H1 (cell line): ENCODE measurements around the gene CPE. TPM values are rescaled to one million over a fixed set of nuclear protein-coding genes. Genes with fewer than 3 reads are reported as not detected.

ENCODE experiments used
- ATF2 ChIP-seq: IDR thresholded peaks from 2 replicates; pipeline ENCODE4 v1.6.1; 2012; ENCODE audit warnings: low read length, inconsistent platforms
- CTBP2 ChIP-seq: IDR thresholded peaks from 2 replicates; pipeline ENCODE4 v1.7.0; 2011; ENCODE audit warnings: borderline replicate concordance, mild to moderate bottlenecking, moderate library complexity, mixed read lengths, low read length; ENCODE audit not compliant: insufficient read depth, insufficient read length
- POLR2AphosphoS5 ChIP-seq: IDR thresholded peaks from 2 replicates; pipeline ENCODE4 v1.6.1; 2011; ENCODE audit warnings: low read depth, low read length
- SP1 ChIP-seq: IDR thresholded peaks from 2 replicates; pipeline ENCODE4 v1.6.1; 2011; ENCODE audit warnings: low read depth, low read length
- polyA plus RNA-seq, 7 experiments: library from polyadenylated mRNA; depleted of rRNA in 3 of 7; stranded (reverse) in 5 of 7; unstranded in 2 of 7; fragments of >200 nt in 5 of 7; fragments of 200-250 nt in 2 of 7; gene quantifications; 1 replicate in 5 of 7; 2 replicates in 1 of 7; 4 replicates in 1 of 7; pipeline versions ENCODE4 v1.2.1 to v1.2.3, GENCODE V29; 2011 to 2013; ENCODE audit warnings: missing spikeins in 2 of 7, mixed read lengths in 2 of 7
- total RNA-seq: library from RNA; stranded (reverse); fragmentation: NEBNext Ultra II Directional; extraction: Animal tissue kit (Norgen Biotek cat#: 25700); gene quantifications from 2 replicates; pipeline ENCODE4 v1.2.1, GENCODE V29; 2021

CPE gene
- total and polyA plus RNA-seq, 2 of the 8 experiments (the other 6 are each of a cell fraction or from before 2014, with no cell fraction given), result 9.4 to 10.2 TPM

DNA sequence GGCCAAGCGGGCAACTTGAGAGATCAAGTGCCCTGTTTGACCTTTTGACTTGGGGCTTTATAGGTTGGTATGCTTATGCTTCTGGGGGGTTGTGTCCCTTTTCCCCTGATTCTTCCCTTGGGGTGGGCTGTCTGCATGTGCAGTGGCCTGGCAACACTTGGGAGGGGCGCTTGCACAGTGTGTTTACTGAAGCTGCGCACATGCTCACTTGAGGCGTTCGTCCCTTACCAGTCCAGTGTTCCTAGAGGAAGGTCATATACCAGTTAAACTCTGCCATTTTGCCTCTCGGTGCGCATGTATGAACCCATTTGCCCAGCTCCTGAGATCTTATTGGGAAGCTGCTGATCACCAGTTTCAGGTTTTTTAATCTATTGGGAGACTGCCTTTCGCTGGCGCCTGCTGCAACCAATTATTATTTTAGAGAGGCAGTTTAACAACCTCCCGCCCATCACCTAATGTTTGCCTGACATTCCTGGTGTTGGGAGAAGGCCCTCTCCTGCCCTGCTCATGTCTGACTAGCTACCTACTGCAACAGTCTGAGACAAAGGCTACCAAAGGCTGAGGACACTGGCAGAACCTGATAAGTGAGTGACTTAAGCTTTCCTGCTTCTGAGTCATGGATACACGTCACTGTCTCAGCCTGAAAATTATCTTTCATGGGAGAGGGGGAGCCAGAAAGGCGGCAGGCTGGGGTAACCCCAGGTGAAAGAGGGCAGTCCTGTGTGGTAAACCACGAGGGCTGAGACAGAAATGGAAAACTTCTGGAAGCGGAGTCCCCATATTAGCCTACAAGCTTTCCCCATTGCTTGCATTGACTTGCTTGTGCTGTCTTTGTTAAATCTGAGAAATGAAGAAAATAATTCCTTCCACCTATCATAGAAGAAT is 97.6 kb downstream of the CPE start (continued):
- TF ChIP-seq CTBP2, result no peak
- no peak for TF ChIP-seq POLR2AphosphoS5
- no peak for TF ChIP-seq ATF2
- no peak for TF ChIP-seq SP1
